Caco-2 (cell line): ENCODE measurements around the gene KSR2. TPM values are rescaled to one million over a fixed set of nuclear protein-coding genes. Genes with fewer than 3 reads are reported as not detected.

Source experiments
- BruUV-seq: library from RNA; stranded (reverse); fragments of 400-500 nt; replicated peaks from 2 replicates; lab custom pipeline; 2021; lab: Mats Ljungman, UMichigan
- CTCF ChIA-PET: fragments of 300-600 bp; sonication (Branson Sonifier 250); formaldehyde crosslinking; loops from one replicate; lab custom pipeline; 2022; ENCODE audit warnings: antibody characterized with exemption; lab: Charles Lee
- POLR2A ChIA-PET: fragments of 300-600 bp; sonication (Branson Sonifier 250); formaldehyde crosslinking; loops from one replicate; lab custom pipeline; 2022; ENCODE audit warnings: antibody characterized with exemption; lab: Charles Lee
- DNase-seq, 2 experiments: peaks; one replicate each; pipeline versions ENCODE4 v3.0.0 to v3.0.0-alpha.2; 2020 to 2022
- H3K27me3 ChIP-seq: replicated peaks from 2 replicates; pipeline ENCODE4 v1.6.0; 2011; ENCODE audit warnings: low read length; ENCODE audit not compliant: control insufficient read depth, insufficient read depth
- H3K36me3 ChIP-seq: 2 replicates; pipeline ENCODE4 v1.5.1; 2011; ENCODE audit warnings: low read length; ENCODE audit not compliant: control insufficient read depth, insufficient read depth
- H3K4me1 ChIP-seq: fragments of 250-450 bp; sonication (Bioruptor Pico); 2 replicates; pipeline ENCODE4 v1.5.1; 2020; ENCODE audit warnings: mild to moderate bottlenecking
- H3K4me3 ChIP-seq: 2 replicates; pipeline ENCODE4 v1.5.1; 2011; ENCODE audit warnings: low read depth, mild to moderate bottlenecking, control low read depth, low read length
- H3K9me3 ChIP-seq: fragments of 250-450 bp; sonication (Bioruptor Pico); 2 replicates; pipeline ENCODE4 v1.5.1; 2020; ENCODE audit warnings: mild to moderate bottlenecking, moderate library complexity
- H3K27ac Mint-ChIP-seq: one replicate; pipeline ENCODE4 v1.8.0; 2022; ENCODE audit warnings: mixed read lengths; ENCODE audit not compliant: unreplicated experiment
- H3K27me3 Mint-ChIP-seq: one replicate; pipeline ENCODE4 v1.8.0; 2022; ENCODE audit warnings: mixed read lengths; ENCODE audit not compliant: insufficient read depth, unreplicated experiment
- H3K36me3 Mint-ChIP-seq: one replicate; pipeline ENCODE4 v1.8.0; 2022; ENCODE audit warnings: mild to moderate bottlenecking, mixed read lengths; ENCODE audit not compliant: insufficient read depth, unreplicated experiment
- H3K4me1 Mint-ChIP-seq: one replicate; pipeline ENCODE4 v1.8.0; 2022; ENCODE audit warnings: low read depth, mixed read lengths; ENCODE audit not compliant: unreplicated experiment
- H3K4me3 Mint-ChIP-seq: one replicate; pipeline ENCODE4 v1.8.0; 2022; ENCODE audit warnings: mild to moderate bottlenecking, moderate library complexity, mixed read lengths; ENCODE audit not compliant: unreplicated experiment
- H3K9me3 Mint-ChIP-seq: one replicate; pipeline ENCODE4 v1.8.0; 2022; ENCODE audit warnings: mixed read lengths; ENCODE audit not compliant: unreplicated experiment
- intact Hi-C: fragments of 100-400 bp; cut with micrococcal nuclease; formaldehyde crosslinking; loops from one replicate; pipeline ENCODE4 v1.10.0; 2022; ENCODE audit not compliant: unreplicated experiment
- total RNA-seq: library from RNA; stranded (reverse); gene quantifications from 2 replicates; pipeline ENCODE4 v1.2.3, GENCODE V29; 2022
- TF ChIP-seq, protein P1 (sequence below), 2 experiments: fragments of 200-600 bp in 1 of 2; IDR thresholded peaks; 1 replicate in 1 of 2; 2 replicates in 1 of 2; pipeline versions ENCODE4 v1.5.1 to v1.8.0; 2011 to 2022; ENCODE audit warnings: antibody characterized with exemption in 1 of 2, control low read depth in 1 of 2, inconsistent platforms in 1 of 2, low read depth in 1 of 2, low read length in 1 of 2, mild to moderate bottlenecking in 1 of 2, moderate library complexity in 1 of 2; ENCODE audit not compliant: insufficient read depth in 1 of 2, severe bottlenecking in 1 of 2, unreplicated experiment in 1 of 2

The KSR2 gene
- total RNA-seq, 1 experiment from 2014 or later: 0.66 TPM

DNA sequence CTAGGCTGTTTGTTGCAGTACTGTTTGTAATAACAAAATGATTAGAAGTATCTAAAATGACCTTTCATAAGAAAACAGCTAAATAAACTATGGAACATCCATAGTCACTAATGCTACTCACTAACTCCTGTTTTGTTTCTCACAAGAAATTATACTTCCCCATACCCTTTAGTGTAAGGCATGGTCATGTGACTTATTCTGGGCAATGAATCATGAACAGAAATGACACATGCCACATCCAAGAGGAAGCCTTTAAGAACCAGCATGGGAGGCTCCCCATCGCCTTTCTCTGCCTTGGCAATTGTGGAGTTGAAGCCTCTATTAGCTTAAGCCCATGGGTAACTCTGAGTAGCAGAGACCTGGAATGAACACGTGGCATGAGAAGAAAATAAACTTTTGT is 49.3 kb downstream of the KSR2 start:
- Histone ChIP-seq H3K9me3 (no peaks in the 10 kb centered on the region), H3K27me3 (no peaks in the 10 kb centered on the region), H3K36me3 (no peaks in the 10 kb centered on the region), H3K4me1 (no peaks in the 10 kb centered on the region), H3K4me3 (no peak overlapping the region)
- ChIA-PET POLR2A (no interaction called here), CTCF (no interaction called here)
- H3K9me3 Mint-ChIP-seq: peaks cover 9% of the 10 kb centered on the region
- no peaks in the 10 kb centered on the region for H3K4me1 Mint-ChIP-seq
- intact Hi-C loops: no loop called here
- no peak overlapping the region for H3K27ac Mint-ChIP-seq
- TF ChIP-seq, protein P1, sequence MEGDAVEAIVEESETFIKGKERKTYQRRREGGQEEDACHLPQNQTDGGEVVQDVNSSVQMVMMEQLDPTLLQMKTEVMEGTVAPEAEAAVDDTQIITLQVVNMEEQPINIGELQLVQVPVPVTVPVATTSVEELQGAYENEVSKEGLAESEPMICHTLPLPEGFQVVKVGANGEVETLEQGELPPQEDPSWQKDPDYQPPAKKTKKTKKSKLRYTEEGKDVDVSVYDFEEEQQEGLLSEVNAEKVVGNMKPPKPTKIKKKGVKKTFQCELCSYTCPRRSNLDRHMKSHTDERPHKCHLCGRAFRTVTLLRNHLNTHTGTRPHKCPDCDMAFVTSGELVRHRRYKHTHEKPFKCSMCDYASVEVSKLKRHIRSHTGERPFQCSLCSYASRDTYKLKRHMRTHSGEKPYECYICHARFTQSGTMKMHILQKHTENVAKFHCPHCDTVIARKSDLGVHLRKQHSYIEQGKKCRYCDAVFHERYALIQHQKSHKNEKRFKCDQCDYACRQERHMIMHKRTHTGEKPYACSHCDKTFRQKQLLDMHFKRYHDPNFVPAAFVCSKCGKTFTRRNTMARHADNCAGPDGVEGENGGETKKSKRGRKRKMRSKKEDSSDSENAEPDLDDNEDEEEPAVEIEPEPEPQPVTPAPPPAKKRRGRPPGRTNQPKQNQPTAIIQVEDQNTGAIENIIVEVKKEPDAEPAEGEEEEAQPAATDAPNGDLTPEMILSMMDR (IDR thresholded peaks at IDR 0.05; ENCODE audit: insufficient read depth in 1 of 2, low read depth in 1 of 2, low read length in 1 of 2, severe bottlenecking in 1 of 2, unreplicated experiment in 1 of 2): no peak
- no peak for DNase-seq
- no peak overlapping the region for H3K4me3 Mint-ChIP-seq
- H3K27me3 Mint-ChIP-seq: peaks cover 5% of the 10 kb centered on the region
- BruUV-seq: no TSS peak
- H3K36me3 Mint-ChIP-seq: no peaks in the 10 kb centered on the region

DNA sequence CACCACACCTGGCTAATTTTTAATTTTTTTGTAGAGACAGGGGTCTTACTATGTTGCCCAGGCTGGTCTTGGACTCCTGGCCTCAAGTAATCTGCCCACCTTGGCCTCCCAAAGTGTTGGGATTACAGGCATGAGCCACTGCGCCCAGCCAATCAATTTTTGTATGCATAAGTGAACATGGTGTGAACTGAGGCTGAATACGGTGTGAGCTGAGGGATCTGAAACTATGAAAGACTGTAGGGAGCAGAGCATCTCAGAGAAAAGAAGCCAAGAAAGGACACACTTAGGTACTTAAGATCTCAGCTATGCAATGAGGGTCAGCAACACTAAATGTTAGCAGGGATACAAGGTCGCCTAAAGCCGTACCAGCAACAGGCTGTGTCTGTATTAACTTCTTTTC is 54.1 kb downstream of the KSR2 start:
- CTCF ChIA-PET: no interaction called here
- no peaks in the 10 kb centered on the region for H3K9me3 ChIP-seq
- TF ChIP-seq, protein P1 (IDR thresholded peaks at IDR 0.05; ENCODE audit: insufficient read depth in 1 of 2, low read depth in 1 of 2, low read length in 1 of 2, severe bottlenecking in 1 of 2, unreplicated experiment in 1 of 2): no peak
- H3K9me3 Mint-ChIP-seq: peaks cover 24% of the 10 kb centered on the region
- no peaks in the 10 kb centered on the region for H3K27me3 ChIP-seq
- POLR2A ChIA-PET: no interaction called here
- H3K4me3 Mint-ChIP-seq: no peak overlapping the region
- H3K36me3 ChIP-seq: no peaks in the 10 kb centered on the region
- H3K4me1 Mint-ChIP-seq: no peaks in the 10 kb centered on the region
- BruUV-seq: no TSS peak
- no peak overlapping the region for H3K4me3 ChIP-seq
- DNase-seq: no peak
- intact Hi-C loops: no loop called here
- H3K4me1 ChIP-seq: no peaks in the 10 kb centered on the region
- H3K27ac Mint-ChIP-seq: no peak overlapping the region
- H3K27me3 Mint-ChIP-seq: no peaks in the 10 kb centered on the region
- no peaks in the 10 kb centered on the region for H3K36me3 Mint-ChIP-seq

DNA sequence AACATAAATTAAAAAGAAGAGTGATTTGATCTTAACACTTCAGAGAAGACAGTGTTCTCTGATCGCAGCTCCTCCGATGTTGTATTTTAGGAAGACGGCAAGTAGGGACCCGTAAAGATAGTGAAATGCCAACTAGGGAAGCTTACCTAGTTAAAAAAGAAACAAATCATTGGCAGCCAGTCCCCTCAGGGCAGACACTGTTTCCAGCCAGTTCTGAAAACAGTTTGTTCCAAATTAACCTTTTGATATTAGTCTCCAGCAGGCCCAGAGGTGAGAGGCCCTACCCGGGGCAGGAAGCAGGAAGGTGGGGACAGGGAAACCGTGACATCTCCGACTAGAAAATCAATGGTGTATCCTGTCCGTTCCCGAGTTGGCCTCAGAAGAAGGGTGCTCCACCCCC is 56.0 kb downstream of the KSR2 start:
- H3K27me3 ChIP-seq: no peaks in the 10 kb centered on the region
- no peak for DNase-seq
- Mint-ChIP-seq H3K4me3 (no peak overlapping the region), H3K36me3 (no peaks in the 10 kb centered on the region), H3K27me3 (no peaks in the 10 kb centered on the region), H3K4me1 (no peaks in the 10 kb centered on the region), H3K27ac (no peak overlapping the region), H3K9me3 (peaks cover 15% of the 10 kb centered on the region)
- intact Hi-C loops: no loop called here
- no peak overlapping the region for H3K4me3 ChIP-seq
- H3K4me1 ChIP-seq: no peaks in the 10 kb centered on the region
- POLR2A ChIA-PET: no interaction called here
- CTCF ChIA-PET: no interaction called here
- TF ChIP-seq, protein P1 (IDR thresholded peaks at IDR 0.05; ENCODE audit: insufficient read depth in 1 of 2, low read depth in 1 of 2, low read length in 1 of 2, severe bottlenecking in 1 of 2, unreplicated experiment in 1 of 2): no peak
- no peaks in the 10 kb centered on the region for H3K36me3 ChIP-seq
- no peaks in the 10 kb centered on the region for H3K9me3 ChIP-seq
- BruUV-seq: no TSS peak
